ENCODE results near the gene STING1. TPM values are rescaled to one million over a fixed set of nuclear protein-coding genes. Genes with fewer than 3 reads are reported as not detected.
"Not testable (repeated sequence)": the region's sequence is repeated elsewhere in the genome, so short reads cannot be mapped to it uniquely, and the experiment has no call there.

STING1 gene
- total RNA-seq, 2 donors from 2014 or later: 138 to 156 TPM

- Mint-ChIP-seq H3K27ac (peak overlapping the region in 1 of 2 donors; percentile 48), H3K27me3 (no peaks in the 10 kb centered on the region), H3K4me3 (no peak overlapping the region), H3K36me3 (no peaks in the 10 kb centered on the region), H3K9me3 (no peaks in the 10 kb centered on the region), H3K4me1 (ENCODE audit: low read depth in 2 of 2) (peaks cover 18 to 32% of the 10 kb centered on the region in 2 donors)
- no peak for ATAC-seq
- DNase-seq (ENCODE audit: low spot score): no peak
Measured at GRCh38 chr5:139486201-139486600, 3.6 kb upstream of the STING1 start.

- H3K9me3 Mint-ChIP-seq; DNase-seq (ENCODE audit: low spot score); ATAC-seq; H3K27me3 Mint-ChIP-seq; H3K36me3 Mint-ChIP-seq: not testable (repeated sequence)
- Mint-ChIP-seq H3K4me3 (peak overlapping the region; percentile 95), H3K27ac (peak overlapping the region; percentile 92 to 95), H3K4me1 (ENCODE audit: low read depth in 2 of 2) (peaks cover 33 to 42% of the 10 kb centered on the region in 2 donors)
Measured at GRCh38 chr5:139482890-139483208, 291 bp upstream of the STING1 start.

- no peaks in the 10 kb centered on the region for H3K27me3 Mint-ChIP-seq
- H3K4me1 Mint-ChIP-seq (ENCODE audit: low read depth in 2 of 2): peaks cover 33 to 41% of the 10 kb centered on the region in 2 donors
- H3K36me3 Mint-ChIP-seq: no peaks in the 10 kb centered on the region
- H3K9me3 Mint-ChIP-seq: no peaks in the 10 kb centered on the region
- peak; percentile 62 for DNase-seq (ENCODE audit: low spot score)
- peak overlapping the region; percentile 95 for H3K4me3 Mint-ChIP-seq
- peak overlapping the region; percentile 92 to 95 for H3K27ac Mint-ChIP-seq
- no peak for ATAC-seq
Measured at GRCh38 chr5:139481580-139482049, 943 bp downstream of the STING1 start.

DNA sequence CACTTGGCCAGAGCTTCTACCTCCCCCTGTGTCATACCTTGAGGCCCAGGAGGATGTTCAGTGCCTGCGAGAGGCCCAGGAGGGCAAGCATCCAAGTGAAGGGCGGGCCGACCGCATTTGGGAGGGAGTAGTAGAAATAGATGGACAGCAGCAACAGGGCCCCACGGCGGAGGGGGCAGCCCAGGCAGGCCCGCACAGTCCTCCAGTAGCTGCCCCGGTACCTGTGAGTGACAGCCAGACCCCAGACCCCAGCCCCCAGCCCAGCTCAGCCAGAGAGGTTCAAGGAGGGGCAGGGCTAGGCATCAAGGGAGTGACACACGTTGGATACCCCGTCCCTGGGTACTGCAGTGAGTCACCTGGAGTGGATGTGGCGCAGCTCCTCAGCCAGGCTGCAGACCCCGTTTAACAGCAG, 1.4 kb downstream of the STING1 start:
- H3K4me3 Mint-ChIP-seq: peak overlapping the region; percentile 95
- H3K27me3 Mint-ChIP-seq: no peaks in the 10 kb centered on the region
- no peak for DNase-seq (ENCODE audit: low spot score)
- H3K27ac Mint-ChIP-seq: peak overlapping the region; percentile 92 to 95
- H3K9me3 Mint-ChIP-seq: no peaks in the 10 kb centered on the region
- H3K36me3 Mint-ChIP-seq: no peaks in the 10 kb centered on the region
- peak in 1 of 2 donors; percentile 43 for ATAC-seq
- peaks cover 33 to 41% of the 10 kb centered on the region in 2 donors for H3K4me1 Mint-ChIP-seq (ENCODE audit: low read depth in 2 of 2)

DNA sequence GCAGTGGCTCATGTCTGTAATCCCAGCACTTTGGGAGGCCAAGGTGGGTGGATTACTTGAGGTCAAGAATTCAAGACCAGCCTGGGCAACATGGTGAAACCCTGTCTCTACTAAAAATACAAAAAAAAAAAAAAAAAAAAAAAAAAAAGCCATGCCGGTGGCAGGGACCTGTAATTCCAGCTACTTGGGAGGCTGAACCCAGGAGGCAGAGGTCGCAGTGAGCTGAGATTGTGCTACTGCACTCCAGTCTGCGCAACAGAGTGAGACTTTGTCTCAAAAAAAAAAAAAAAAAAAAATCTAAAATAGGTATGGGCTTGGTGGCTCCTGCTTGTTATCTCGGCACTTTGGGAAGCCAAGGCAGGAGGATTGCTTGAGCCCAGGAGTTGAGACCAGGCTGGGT, 2.8 kb downstream of the STING1 start:
- not testable (repeated sequence) for ATAC-seq; H3K27me3 Mint-ChIP-seq; H3K36me3 Mint-ChIP-seq; DNase-seq (ENCODE audit: low spot score); H3K4me3 Mint-ChIP-seq; H3K27ac Mint-ChIP-seq; H3K9me3 Mint-ChIP-seq
- peaks cover 45 to 50% of the 10 kb centered on the region in 2 donors for H3K4me1 Mint-ChIP-seq (ENCODE audit: low read depth in 2 of 2)

- DNase-seq (ENCODE audit: low spot score); ATAC-seq; H3K36me3 Mint-ChIP-seq; H3K9me3 Mint-ChIP-seq; H3K27me3 Mint-ChIP-seq: not testable (repeated sequence)
- H3K4me1 Mint-ChIP-seq (ENCODE audit: low read depth in 2 of 2): peaks cover 52 to 54% of the 10 kb centered on the region in 2 donors
- peak overlapping the region; percentile 44 to 74 for H3K27ac Mint-ChIP-seq
- peak overlapping the region; percentile 27 for H3K4me3 Mint-ChIP-seq
Measured at GRCh38 chr5:139478657-139479423, 3.7 kb downstream of the STING1 start.

DNA sequence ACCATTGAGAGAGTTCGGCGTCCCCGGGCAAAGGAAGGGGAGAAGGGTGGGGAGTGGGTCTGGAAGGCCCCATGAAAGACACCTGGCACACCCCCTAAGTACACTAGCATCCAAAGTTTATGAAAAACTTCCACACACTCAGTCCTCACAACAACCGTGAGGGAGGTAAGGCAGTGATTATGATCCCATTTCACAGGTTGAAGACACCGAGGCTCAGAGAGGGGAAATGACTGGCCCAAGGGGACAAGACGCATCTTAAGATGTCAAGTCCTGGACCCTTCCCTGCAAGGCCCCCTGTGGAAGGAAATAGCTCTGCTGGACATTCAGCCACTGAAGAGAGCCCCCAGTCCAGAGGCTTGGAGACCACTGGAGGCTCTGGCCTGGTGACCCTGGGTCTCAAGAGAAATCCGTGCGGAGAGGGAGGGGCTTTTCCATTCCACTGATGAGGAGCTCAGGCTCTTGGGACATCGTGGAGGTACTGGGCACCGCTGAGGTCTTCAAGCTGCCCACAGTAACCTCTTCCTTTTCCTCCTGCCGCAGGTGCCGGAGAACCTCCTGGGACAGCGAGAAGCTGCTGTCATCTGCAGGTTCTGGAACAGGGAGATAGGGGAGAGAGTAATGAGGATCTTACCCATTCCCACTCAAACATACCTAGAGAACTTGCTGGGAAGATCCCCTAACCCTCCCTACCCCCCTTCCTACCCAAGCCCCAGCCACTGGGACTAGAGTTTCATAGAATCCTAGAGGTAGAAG, 6.5 kb downstream of the STING1 start:
- Mint-ChIP-seq H3K27me3 (no peaks in the 10 kb centered on the region), H3K4me3 (peak overlapping the region; percentile 79), H3K36me3 (no peaks in the 10 kb centered on the region), H3K27ac (peak overlapping the region; percentile 56 to 94), H3K9me3 (no peaks in the 10 kb centered on the region), H3K4me1 (ENCODE audit: low read depth in 2 of 2) (peaks cover 55 to 57% of the 10 kb centered on the region in 2 donors)
- ATAC-seq (no peak), DNase-seq (ENCODE audit: low spot score) (no peak)

- peak; percentile 66 to 72 for ATAC-seq
- peak; percentile 52 for DNase-seq (ENCODE audit: low spot score)
- Mint-ChIP-seq H3K27ac (peak overlapping the region; percentile 56 to 94), H3K4me3 (peak overlapping the region; percentile 79), H3K9me3 (no peaks in the 10 kb centered on the region), H3K36me3 (no peaks in the 10 kb centered on the region), H3K27me3 (no peaks in the 10 kb centered on the region), H3K4me1 (ENCODE audit: low read depth in 2 of 2) (peaks cover 55 to 57% of the 10 kb centered on the region in 2 donors)
Measured at GRCh38 chr5:139474890-139475791, 7.4 kb downstream of the STING1 start.

DNA sequence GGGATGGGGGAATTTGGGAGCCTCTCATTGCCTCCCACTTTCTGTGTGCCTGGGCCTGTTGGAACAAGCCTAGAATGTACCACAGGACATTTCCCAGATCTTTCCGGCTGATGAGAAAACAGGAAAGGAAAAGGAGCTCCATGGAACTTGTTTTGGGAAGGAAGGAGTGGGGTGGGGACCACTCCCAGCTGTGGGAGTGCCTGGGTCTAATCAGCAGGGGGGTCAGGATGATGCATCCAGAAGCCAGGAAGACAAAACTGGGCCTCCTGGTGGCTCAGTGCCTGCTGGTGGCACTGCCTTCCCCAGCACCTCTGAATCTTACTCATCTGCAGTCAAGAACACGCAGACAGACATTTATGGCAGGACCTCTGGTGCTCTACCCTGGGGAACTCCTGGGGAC, 9.0 kb downstream of the STING1 start:
- ATAC-seq (no peak), DNase-seq (ENCODE audit: low spot score) (peak; percentile 22)
- H3K27ac Mint-ChIP-seq: peak overlapping the region; percentile 41 to 91
- no peaks in the 10 kb centered on the region for H3K36me3 Mint-ChIP-seq
- H3K4me1 Mint-ChIP-seq (ENCODE audit: low read depth in 2 of 2): peaks cover 59 to 60% of the 10 kb centered on the region in 2 donors
- H3K9me3 Mint-ChIP-seq: no peaks in the 10 kb centered on the region
- H3K27me3 Mint-ChIP-seq: no peaks in the 10 kb centered on the region
- peak overlapping the region; percentile 17 for H3K4me3 Mint-ChIP-seq

DNA sequence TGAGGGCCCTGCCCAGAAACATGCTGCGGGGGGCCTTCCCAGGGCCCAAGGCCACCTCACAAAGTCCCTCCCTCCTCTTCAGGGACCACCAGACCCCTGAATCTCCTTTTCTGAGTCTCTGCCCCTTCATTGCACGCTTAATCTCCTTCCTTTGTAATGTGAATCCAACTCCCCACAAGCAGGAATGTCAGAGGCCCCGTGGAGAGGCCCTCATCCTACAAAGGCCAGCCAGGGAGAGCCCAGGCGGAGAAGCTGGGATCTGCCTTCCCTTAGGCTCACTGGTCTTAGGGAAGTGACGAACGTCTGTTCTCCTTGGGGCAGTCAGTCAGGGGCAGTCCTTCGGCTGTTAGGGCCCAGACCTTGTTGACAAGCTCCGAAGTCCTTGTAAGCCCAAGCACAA, 9.5 kb downstream of the STING1 start:
- Mint-ChIP-seq H3K27me3 (no peaks in the 10 kb centered on the region), H3K4me3 (no peak overlapping the region), H3K27ac (peak overlapping the region in 1 of 2 donors; percentile 91), H3K36me3 (no peaks in the 10 kb centered on the region), H3K9me3 (no peaks in the 10 kb centered on the region), H3K4me1 (ENCODE audit: low read depth in 2 of 2) (peaks cover 60 to 61% of the 10 kb centered on the region in 2 donors)
- DNase-seq (ENCODE audit: low spot score) (no peak), ATAC-seq (no peak)

DNA sequence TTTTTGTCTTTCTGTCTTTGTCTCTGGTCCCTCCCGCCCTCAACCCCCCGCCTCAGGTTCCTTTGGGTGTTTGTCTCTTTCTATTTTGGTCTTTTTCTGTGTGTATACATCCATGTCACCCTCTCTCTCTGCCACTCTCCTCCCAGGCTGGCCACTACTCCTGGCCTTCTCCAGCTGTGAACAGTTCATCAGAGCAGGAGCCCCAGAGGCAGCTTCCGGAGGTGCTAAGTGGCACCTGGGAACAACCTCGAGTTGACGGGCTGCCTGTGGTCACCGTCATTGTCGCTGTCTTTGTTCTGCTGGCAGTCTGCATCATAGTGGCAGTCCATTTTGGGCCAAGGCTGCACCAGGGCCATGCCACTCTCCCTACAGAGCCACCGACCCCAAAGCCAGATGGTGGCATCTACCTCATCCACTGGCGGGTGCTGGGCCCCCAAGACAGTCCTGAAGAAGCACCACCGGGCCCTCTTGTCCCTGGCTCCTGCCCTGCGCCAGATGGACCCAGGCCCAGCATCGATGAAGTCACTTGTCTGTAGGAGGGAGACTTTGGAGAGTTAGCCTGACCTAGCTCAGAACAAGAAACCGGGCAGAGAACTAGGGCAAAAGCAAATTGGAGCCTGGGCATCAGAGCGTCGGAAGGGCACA, 10.1 kb downstream of the STING1 start:
- Mint-ChIP-seq H3K4me1 (ENCODE audit: low read depth in 2 of 2) (peaks cover 58 to 61% of the 10 kb centered on the region in 2 donors), H3K27me3 (no peaks in the 10 kb centered on the region), H3K27ac (peak overlapping the region; percentile 65 to 91), H3K36me3 (no peaks in the 10 kb centered on the region), H3K9me3 (no peaks in the 10 kb centered on the region), H3K4me3 (peak overlapping the region; percentile 43)
- peak; percentile 41 for DNase-seq (ENCODE audit: low spot score)
- ATAC-seq: no peak

- H3K27ac Mint-ChIP-seq: peak within 1 kb of the TSS; percentile 81 to 91
- H3K36me3 Mint-ChIP-seq: no peaks in the 10 kb centered on the region
- DNase-seq (ENCODE audit: low spot score) (peak; percentile 54), ATAC-seq (peak; percentile 61 to 69)
- peak within 1 kb of the TSS; percentile 77 for H3K4me3 Mint-ChIP-seq
- peaks cover 53 to 59% of the 10 kb centered on the region in 2 donors for H3K4me1 Mint-ChIP-seq (ENCODE audit: low read depth in 2 of 2)
- no peaks in the 10 kb centered on the region for H3K9me3 Mint-ChIP-seq
- no peaks in the 10 kb centered on the region for H3K27me3 Mint-ChIP-seq
Measured at GRCh38 chr5:139470821-139471300, 11.7 kb downstream of the STING1 start, which contains the start of gene SMIM33. TSS of gene SMIM33 (plus strand) at chr5:139471004. CDS start at chr5:139471122, 118 bp downstream.

Measured in natural killer cell treated with Interleukin-12 subunit alpha and Interleukin-12 subunit beta and Interleukin-15 and Interleukin-18, amount 100 ng/mL, for 72 hours (primary cell).